ENCODE measurements around the gene GPR31.
"Not testable (repeated sequence)": the region's sequence is repeated elsewhere in the genome, so short reads cannot be mapped to it uniquely, and the experiment has no call there.

Gene GPR31

DNA sequence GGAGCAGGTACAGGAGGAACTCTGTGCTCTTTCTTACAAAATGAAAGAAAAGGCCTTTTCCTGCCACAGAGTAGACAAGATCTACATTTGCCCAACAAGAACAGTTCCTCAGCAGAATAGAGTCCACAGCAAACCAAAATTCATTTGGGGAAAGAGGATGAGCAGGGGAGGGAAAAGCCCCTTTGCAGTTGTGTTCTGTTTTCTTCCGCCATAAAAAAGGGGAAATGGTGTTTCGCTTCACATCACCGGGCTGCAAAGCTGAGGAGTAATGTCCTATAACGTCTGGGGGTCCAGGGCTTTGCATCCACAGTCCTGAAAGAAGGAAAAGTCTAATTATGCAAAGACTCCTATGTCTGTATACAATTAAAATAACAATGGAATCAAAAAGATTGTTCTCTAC is at the start of gene GPR31:
TSS of gene GPR31 (minus strand) at position 118 of the 400 bp plus-strand sequence. CDS start 149 bp downstream, outside the sequence.
- no peak for DNase-seq

GRCh38 chr6:167207527-167207926 is 49.7 kb upstream of the GPR31 start:
- no peak for DNase-seq

GRCh38 chr6:167205316-167205715 is 47.5 kb upstream of the GPR31 start:
- DNase-seq: not testable (repeated sequence)

DNA sequence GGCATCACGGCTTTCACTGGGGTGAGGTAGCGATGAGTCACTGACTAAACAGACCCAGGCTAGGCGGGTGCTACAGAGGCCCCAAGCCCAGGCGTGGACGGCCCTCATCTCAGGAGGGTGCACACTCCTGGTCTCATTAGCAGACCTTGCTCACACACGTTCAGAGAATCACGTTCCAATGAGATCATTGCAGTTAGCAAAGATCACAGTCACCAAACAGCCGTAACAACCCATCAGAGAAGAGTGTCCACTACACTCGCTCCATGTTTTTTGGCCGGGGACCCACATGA is 46.2 kb upstream of the GPR31 start:
- DNase-seq: not testable (repeated sequence)

- not testable (repeated sequence) for DNase-seq
These were observed 45.7 kb upstream of the GPR31 start for GRCh38 chr6:167203261-167204058.

GRCh38 chr6:167202613-167203012 is 44.8 kb upstream of the GPR31 start:
- not testable (repeated sequence) for DNase-seq

GRCh38 chr6:167200806-167201205 is 43.0 kb upstream of the GPR31 start:
- no peak for DNase-seq

GRCh38 chr6:167195941-167196610 is 38.3 kb upstream of the GPR31 start:
- not testable (repeated sequence) for DNase-seq

DNA sequence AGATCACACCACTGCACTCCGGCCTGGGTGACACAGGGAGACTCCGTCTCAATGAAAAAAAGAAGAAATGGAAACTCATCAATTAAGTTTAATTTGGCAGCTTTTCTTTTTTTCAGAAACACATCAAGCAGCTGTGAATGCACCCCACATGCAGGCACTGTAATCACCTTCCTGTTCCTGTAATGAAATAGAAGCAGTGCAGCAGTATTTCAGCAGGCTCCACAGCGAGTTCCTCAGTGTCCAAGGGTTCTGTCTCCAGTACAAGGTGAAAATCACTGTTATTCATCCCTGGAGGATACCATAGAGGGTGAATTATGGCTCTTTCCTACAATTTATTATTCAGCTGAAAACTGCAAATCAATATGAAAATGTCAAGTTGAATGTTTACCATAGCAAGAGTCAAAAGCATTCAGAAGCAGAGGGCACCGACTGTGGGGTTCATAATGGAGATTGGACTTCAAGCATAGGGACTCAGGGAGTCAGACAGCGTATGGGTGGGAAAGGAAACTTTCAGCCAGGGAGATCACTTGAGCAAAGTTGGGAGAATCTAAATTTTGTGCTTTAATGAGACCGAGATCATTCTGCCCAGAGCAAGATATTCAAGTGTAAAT is 35.8 kb upstream of the GPR31 start:
- not testable (repeated sequence) for DNase-seq

- not testable (repeated sequence) for DNase-seq
These were observed 33.3 kb upstream of the GPR31 start for GRCh38 chr6:167191043-167191583.

DNA sequence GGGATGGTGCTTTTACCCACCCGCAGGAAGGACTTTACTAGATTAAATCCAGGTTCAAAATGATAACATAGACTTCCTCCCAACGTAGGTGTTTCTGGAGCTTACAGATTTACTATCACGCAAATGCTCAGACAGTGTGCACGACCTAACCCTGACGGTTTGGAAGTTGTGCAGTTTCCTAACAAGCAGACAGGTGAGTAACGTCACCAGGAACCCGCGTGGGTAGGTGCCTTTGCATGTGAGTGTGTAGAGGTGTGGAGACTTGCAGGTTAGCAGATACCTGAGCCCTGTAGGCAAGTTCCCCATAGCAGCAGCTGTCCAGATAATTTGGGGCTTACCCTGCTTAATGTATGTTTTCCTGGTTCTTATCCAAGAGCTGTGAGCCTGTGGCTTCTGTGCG is 29.5 kb upstream of the GPR31 start:
- not testable (repeated sequence) for DNase-seq

DNA sequence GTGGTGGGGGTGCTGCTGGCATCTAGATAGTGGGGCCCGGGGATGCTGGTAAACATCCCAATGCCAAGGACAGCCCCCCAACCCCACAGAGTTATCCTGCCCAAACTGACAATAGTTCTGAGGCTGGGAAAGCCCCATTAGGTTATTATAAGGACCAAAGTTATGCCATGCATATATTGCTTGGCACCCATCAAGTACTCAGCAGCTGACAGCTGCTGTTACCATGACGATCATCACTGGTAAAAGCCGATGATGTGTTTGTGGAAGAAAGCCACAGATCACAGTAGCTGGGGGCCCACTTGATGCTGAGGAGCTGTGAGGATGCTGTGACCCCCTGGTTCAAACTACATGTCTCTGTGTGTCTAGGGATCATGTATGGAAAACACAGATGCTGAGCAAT is 27.3 kb upstream of the GPR31 start:
- not testable (repeated sequence) for DNase-seq

DNA sequence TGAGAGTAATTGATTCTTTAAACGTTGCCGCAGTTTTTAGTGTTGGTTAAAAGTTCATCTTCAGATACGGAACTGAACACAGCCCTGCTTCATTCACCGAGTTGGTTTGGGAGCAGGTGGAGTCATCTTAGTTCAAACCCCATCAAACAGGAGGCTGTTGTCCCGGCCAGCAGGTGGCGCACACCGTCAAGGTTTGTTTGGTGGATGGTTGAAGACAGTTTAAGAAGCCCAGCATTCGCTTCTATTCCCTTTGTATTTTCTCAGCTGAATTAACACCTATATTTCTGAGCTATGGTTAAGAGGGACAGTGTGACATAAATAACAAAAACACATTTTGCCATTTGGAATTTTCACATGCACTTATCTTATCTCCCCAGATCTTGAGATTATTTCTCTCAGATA is 25.1 kb upstream of the GPR31 start:
- DNase-seq: not testable (repeated sequence)

GRCh38 chr6:167181351-167181750 is 23.6 kb upstream of the GPR31 start:
- not testable (repeated sequence) for DNase-seq

- not testable (repeated sequence) for DNase-seq
These were observed 22.3 kb upstream of the GPR31 start for GRCh38 chr6:167180086-167180485.

DNA sequence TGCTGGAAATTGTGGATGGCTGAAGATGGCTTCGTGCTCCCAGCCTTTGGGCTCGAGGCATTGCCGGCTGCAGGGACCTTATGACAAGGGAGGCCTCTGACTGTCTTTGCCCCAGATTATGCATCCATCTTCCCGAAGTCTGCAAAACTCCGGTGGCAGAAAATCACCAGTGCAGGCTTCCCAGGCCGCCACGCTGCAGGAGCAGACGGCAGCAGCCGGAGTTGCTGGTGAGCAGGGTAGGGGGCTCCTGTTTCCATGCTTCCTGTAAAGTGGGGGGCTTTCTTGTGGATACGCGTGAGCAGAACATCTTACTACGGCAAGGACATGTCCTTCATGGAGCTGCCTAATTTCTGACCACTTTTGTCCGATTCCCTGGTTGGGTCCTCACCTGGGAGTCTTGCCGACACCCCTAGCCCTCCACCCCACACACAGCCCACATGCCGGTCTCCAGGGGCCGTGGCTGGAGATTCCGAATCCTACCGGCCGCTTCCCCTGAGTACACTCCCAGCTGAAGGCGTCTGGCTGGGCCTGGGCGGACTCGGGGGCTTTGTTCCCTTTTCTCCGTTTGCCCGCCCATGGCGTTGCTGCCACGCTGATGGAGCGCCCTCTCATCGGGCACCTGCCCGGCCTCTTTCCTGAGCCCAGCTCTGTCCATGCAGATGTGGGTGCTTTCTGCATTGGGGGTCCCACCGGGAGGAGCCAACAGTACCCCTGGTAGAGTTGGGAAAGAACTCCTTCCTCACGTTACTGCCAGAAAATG is 21.3 kb upstream of the GPR31 start:
- DNase-seq: not testable (repeated sequence)

- not testable (repeated sequence) for DNase-seq
These were observed 19.5 kb upstream of the GPR31 start for GRCh38 chr6:167177271-167177670.

DNA sequence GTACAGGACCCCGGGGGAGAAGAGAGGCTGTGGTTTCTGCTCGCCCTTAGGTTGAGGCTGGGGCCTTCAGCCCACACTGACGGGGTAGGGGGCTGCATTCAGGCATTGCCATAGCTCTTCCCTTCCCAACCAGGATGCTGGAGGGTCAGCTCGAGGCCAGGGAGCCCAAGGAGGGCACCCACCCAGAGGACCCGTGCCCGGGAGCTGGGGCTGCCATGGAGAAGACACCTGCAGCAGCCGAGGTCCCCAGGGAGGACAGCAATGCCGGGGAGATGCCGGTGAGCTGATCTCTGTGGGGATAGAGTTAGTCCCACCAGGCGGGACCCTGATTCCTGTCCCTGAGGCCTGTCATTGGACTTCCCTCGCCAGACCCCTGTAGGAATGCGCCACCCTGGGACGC is 14.2 kb upstream of the GPR31 start:
- not testable (repeated sequence) for DNase-seq

DNA sequence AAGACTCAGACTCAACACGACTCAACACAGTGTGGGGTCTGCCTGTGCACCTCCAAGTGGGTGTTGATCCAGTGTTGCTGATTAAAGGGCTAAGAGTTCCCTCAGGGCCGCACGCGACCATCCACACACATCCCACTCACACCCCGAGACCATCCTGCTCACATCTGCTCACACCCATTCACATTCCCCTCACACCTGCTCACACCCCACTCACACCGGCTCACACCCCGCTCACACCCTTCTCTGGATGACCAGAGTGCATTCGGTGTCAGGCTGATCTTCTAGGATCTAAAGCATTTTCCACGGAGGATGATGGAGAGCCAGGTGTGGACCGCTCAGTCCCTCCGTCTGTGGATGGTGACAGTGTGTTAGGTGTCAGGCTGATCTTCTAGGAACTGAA is 13.5 kb upstream of the GPR31 start:
- not testable (repeated sequence) for DNase-seq

DNA sequence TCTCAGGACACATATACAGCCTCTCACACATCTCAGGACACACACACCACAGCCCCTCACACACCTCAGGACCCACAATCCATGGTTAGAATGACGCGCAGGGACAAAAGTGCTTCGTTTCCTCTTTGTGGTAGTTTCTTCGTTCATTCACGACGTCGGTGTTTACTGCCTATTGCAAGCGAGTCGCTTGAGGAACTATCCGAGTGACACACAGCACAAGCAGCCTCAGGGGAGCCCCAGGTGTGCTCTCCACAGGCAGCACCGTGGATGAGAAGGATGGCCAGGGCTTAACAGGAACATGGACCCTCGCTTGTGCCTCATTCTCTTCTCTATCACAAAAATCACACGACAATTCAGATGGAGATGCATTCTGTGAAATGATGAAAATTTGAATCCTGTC is 12.1 kb upstream of the GPR31 start:
- not testable (repeated sequence) for DNase-seq

GRCh38 chr6:167168296-167168695 is 10.5 kb upstream of the GPR31 start:
- not testable (repeated sequence) for DNase-seq

DNA sequence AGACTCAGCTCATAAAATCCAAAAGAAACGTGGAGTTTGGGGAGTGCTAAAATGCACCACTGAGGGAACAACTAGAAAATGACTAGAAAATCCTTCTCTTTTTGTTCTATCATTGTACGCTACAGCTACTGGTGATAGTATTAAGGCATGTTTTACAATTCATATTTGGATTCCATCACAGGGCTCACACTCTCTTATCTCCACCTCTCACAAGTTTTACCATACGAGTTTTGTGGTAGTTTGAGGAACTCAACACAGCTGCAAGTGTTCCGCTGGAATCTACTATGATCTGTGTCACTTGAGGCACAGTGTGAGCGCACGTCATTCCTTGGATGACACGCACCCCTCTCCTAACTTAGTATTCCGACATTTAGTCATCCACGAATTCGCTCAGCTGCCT is 9.9 kb upstream of the GPR31 start:
- not testable (repeated sequence) for DNase-seq

Measured in CD4-positive, alpha-beta T cell treated with Interleukin-17A for 1 hour (primary cell).